Rectal smooth muscle tissue (tissue), 1 donor: ENCODE results near the gene OSBP2.

ENCODE experiments used
- H3K27ac ChIP-seq: one replicate; pipeline ENCODE4 v1.7.0; 2013; ENCODE audit warnings: low read depth, low read length, inconsistent platforms
- H3K27me3 ChIP-seq: one replicate; pipeline ENCODE4 v1.7.0; 2013; ENCODE audit warnings: low read length; ENCODE audit not compliant: control insufficient read depth, insufficient read depth
- H3K36me3 ChIP-seq: one replicate; pipeline ENCODE4 v1.7.0; 2013; ENCODE audit warnings: low read length; ENCODE audit not compliant: control insufficient read depth, insufficient read depth
- H3K4me1 ChIP-seq: one replicate; pipeline ENCODE4 v1.7.0; 2013; ENCODE audit warnings: low read length; ENCODE audit not compliant: control insufficient read depth, insufficient read depth
- H3K4me3 ChIP-seq: one replicate; pipeline ENCODE4 v1.7.0; 2013; ENCODE audit warnings: low read length
- H3K9ac ChIP-seq: one replicate; pipeline ENCODE4 v1.7.0; 2013; ENCODE audit warnings: low read length

Gene OSBP2

GRCh38 chr22:30889996-30890480 lies 195.4 kb downstream of the OSBP2 start:
- no peaks in the 10 kb centered on the region for H3K36me3 ChIP-seq
- no peak overlapping the region for H3K9ac ChIP-seq

GRCh38 chr22:30890686-30891442 lies 196.2 kb downstream of the OSBP2 start:
- H3K27ac ChIP-seq, result no peak overlapping the region
- H3K36me3 ChIP-seq, result no peaks in the 10 kb centered on the region
- no peak overlapping the region for H3K9ac ChIP-seq
- no peak overlapping the region for H3K4me3 ChIP-seq
- no peaks in the 10 kb centered on the region for H3K4me1 ChIP-seq
- H3K27me3 ChIP-seq, result no peaks in the 10 kb centered on the region

More at GRCh38 chr22:30889996-30890480, 195.4 kb downstream of the OSBP2 start:
- Histone ChIP-seq H3K4me3 (no peak overlapping the region), H3K4me1 (no peaks in the 10 kb centered on the region), H3K27ac (no peak overlapping the region), H3K27me3 (no peaks in the 10 kb centered on the region)

- Histone ChIP-seq H3K27ac (no peak overlapping the region), H3K9ac (no peak overlapping the region), H3K4me3 (no peak overlapping the region)
These were observed 196.7 kb downstream of the OSBP2 start for GRCh38 chr22:30891443-30891755.

GRCh38 chr22:30891781-30892180 lies 197.1 kb downstream of the OSBP2 start:
- H3K36me3 ChIP-seq, result no peaks in the 10 kb centered on the region

More at GRCh38 chr22:30891443-30891755, 196.7 kb downstream of the OSBP2 start:
- Histone ChIP-seq H3K4me1 (no peaks in the 10 kb centered on the region), H3K27me3 (no peaks in the 10 kb centered on the region), H3K36me3 (no peaks in the 10 kb centered on the region)

GRCh38 chr22:30892286-30892685 lies 197.6 kb downstream of the OSBP2 start:
- no peak overlapping the region for H3K27ac ChIP-seq
- H3K27me3 ChIP-seq, result no peaks in the 10 kb centered on the region
- no peak overlapping the region for H3K4me3 ChIP-seq
- no peaks in the 10 kb centered on the region for H3K4me1 ChIP-seq
- no peaks in the 10 kb centered on the region for H3K36me3 ChIP-seq
- no peak overlapping the region for H3K9ac ChIP-seq

More at GRCh38 chr22:30891781-30892180, 197.1 kb downstream of the OSBP2 start:
- Histone ChIP-seq H3K4me3 (no peak overlapping the region), H3K9ac (no peak overlapping the region), H3K27ac (no peak overlapping the region), H3K4me1 (no peaks in the 10 kb centered on the region), H3K27me3 (no peaks in the 10 kb centered on the region)

GRCh38 chr22:30892731-30893221 lies 198.1 kb downstream of the OSBP2 start:
- no peak overlapping the region for H3K9ac ChIP-seq
- H3K27ac ChIP-seq, result no peak overlapping the region
- no peaks in the 10 kb centered on the region for H3K4me1 ChIP-seq
- H3K4me3 ChIP-seq, result no peak overlapping the region
- H3K36me3 ChIP-seq, result no peaks in the 10 kb centered on the region
- no peaks in the 10 kb centered on the region for H3K27me3 ChIP-seq

- Histone ChIP-seq H3K4me1 (no peaks in the 10 kb centered on the region), H3K4me3 (no peak overlapping the region), H3K27me3 (no peaks in the 10 kb centered on the region), H3K36me3 (no peaks in the 10 kb centered on the region), H3K9ac (no peak overlapping the region), H3K27ac (no peak overlapping the region)
These were observed 199.0 kb downstream of the OSBP2 start for GRCh38 chr22:30893434-30894370.

- H3K36me3 ChIP-seq, result no peaks in the 10 kb centered on the region
- no peak overlapping the region for H3K4me3 ChIP-seq
- H3K27me3 ChIP-seq, result no peaks in the 10 kb centered on the region
- H3K4me1 ChIP-seq, result no peaks in the 10 kb centered on the region
- no peak overlapping the region for H3K9ac ChIP-seq
- no peak overlapping the region for H3K27ac ChIP-seq
These were observed 199.7 kb downstream of the OSBP2 start for GRCh38 chr22:30894371-30894740.

GRCh38 chr22:30902496-30903357 lies 208.1 kb downstream of the OSBP2 start:
- Histone ChIP-seq H3K4me3 (no peak overlapping the region), H3K27me3 (no peaks in the 10 kb centered on the region), H3K27ac (no peak overlapping the region), H3K36me3 (no peaks in the 10 kb centered on the region), H3K9ac (no peak overlapping the region), H3K4me1 (no peaks in the 10 kb centered on the region)

- Histone ChIP-seq H3K36me3 (no peaks in the 10 kb centered on the region), H3K4me1 (no peaks in the 10 kb centered on the region), H3K27me3 (no peaks in the 10 kb centered on the region), H3K27ac (no peak overlapping the region), H3K9ac (no peak overlapping the region), H3K4me3 (no peak overlapping the region)
These were observed 209.3 kb downstream of the OSBP2 start for GRCh38 chr22:30903876-30904460.

- H3K9ac ChIP-seq, result no peak overlapping the region
- H3K27ac ChIP-seq, result no peak overlapping the region
- H3K4me3 ChIP-seq, result no peak overlapping the region
- no peaks in the 10 kb centered on the region for H3K27me3 ChIP-seq
- no peaks in the 10 kb centered on the region for H3K36me3 ChIP-seq
- no peaks in the 10 kb centered on the region for H3K4me1 ChIP-seq
These were observed 211.1 kb downstream of the OSBP2 start for GRCh38 chr22:30905696-30906341.
